SK-N-SH (cell line): ENCODE results near the gene CLGN. TPM values are rescaled to one million over a fixed set of nuclear protein-coding genes. Genes with fewer than 3 reads are reported as not detected.

ENCODE experiments used
- CTCF ChIA-PET: fragments of 300-600, 350-600 bp; formaldehyde crosslinking; extraction: SDS; loops from one replicate; lab custom pipeline; 2021; lab: Yijun Ruan, JAX
- POLR2A ChIA-PET: fragments of 350-600 bp; sonication (Branson Sonifier 250); formaldehyde crosslinking; extraction: SDS; loops from one replicate; lab custom pipeline; 2020; ENCODE audit warnings: antibody characterized with exemption, inconsistent platforms; lab: Yijun Ruan, JAX
- DNase-seq: peaks from one replicate; pipeline ENCODE4 v3.0.0; 2012
- H2AFZ ChIP-seq: fragments of 200-600 bp; sonication (generic); 2 replicates; pipeline ENCODE4 v1.8.1; 2016; ENCODE audit warnings: antibody characterized with exemption, mild to moderate bottlenecking, low read depth
- H3F3A ChIP-seq: fragments of 200-600 bp; sonication (generic); replicated peaks from 2 replicates; pipeline ENCODE3; 2016; ENCODE audit warnings: antibody characterized with exemption, mild to moderate bottlenecking; ENCODE audit not compliant: insufficient read depth
- H3K27ac ChIP-seq, 2 experiments: fragments of 200-500 bp in 1 of 2; fragments of 200-600 bp in 1 of 2; sonication (Bioruptor generic) in 1 of 2; sonication (generic), shearing (Covaris generic) in 1 of 2; 2 replicates each; pipeline versions ENCODE4 v1.5.1 to v1.6.1; 2014 to 2016; ENCODE audit warnings: low read depth in 2 of 2, inconsistent platforms in 1 of 2, low read length in 1 of 2, mild to moderate bottlenecking in 1 of 2, mixed read lengths in 1 of 2
- H3K27me3 ChIP-seq: fragments of 200-600 bp; sonication (generic), shearing (Covaris generic); 2 replicates; pipeline ENCODE4 v1.6.1; 2016; ENCODE audit warnings: mixed run types; ENCODE audit not compliant: insufficient read depth
- H3K36me3 ChIP-seq, 2 experiments: fragments of 200-500 bp in 1 of 2; fragments of 200-600 bp in 1 of 2; sonication (Bioruptor generic) in 1 of 2; sonication (generic) in 1 of 2; replicated peaks in 1 of 2; 2 replicates each; pipeline versions ENCODE3 to v1.5.1; 2014 to 2016; ENCODE audit warnings: low read length in 1 of 2, mild to moderate bottlenecking in 1 of 2; ENCODE audit not compliant: insufficient read depth in 2 of 2, control insufficient read depth in 1 of 2
- H3K4me1 ChIP-seq, 2 experiments: fragments of 200-500 bp in 1 of 2; fragments of 200-600 bp in 1 of 2; sonication (Bioruptor generic) in 1 of 2; sonication (generic), shearing (Covaris generic) in 1 of 2; 2 replicates each; pipeline versions ENCODE4 v1.5.1 to v1.6.1; 2014 to 2016; ENCODE audit warnings: low read depth in 1 of 2, low read length in 1 of 2, mixed run types in 1 of 2; ENCODE audit not compliant: insufficient read depth in 2 of 2, control insufficient read depth in 1 of 2
- H3K4me2 ChIP-seq: fragments of 200-600 bp; sonication (generic), shearing (Covaris generic); 2 replicates; pipeline ENCODE4 v1.6.1; 2017; ENCODE audit warnings: mixed run types
- H3K4me3 ChIP-seq, 2 experiments: fragments of 200-500 bp in 1 of 2; fragments of 200-600 bp in 1 of 2; sonication (Bioruptor generic) in 1 of 2; sonication (generic), shearing (Covaris generic) in 1 of 2; 2 replicates each; pipeline versions ENCODE4 v1.5.1 to v1.8.1; 2014 to 2016; ENCODE audit warnings: low read depth in 2 of 2, inconsistent platforms in 1 of 2, low read length in 1 of 2, mild to moderate bottlenecking in 1 of 2, mixed read lengths in 1 of 2, moderate library complexity in 1 of 2
- H3K79me2 ChIP-seq: fragments of 200-600 bp; sonication (generic); 2 replicates; pipeline ENCODE4 v1.8.1; 2017; ENCODE audit warnings: mild to moderate bottlenecking; ENCODE audit not compliant: insufficient read depth
- H3K9ac ChIP-seq: fragments of 200-600 bp; sonication (generic); 2 replicates; pipeline ENCODE4 v1.6.1; 2017; ENCODE audit warnings: mixed run types
- H3K9me2 ChIP-seq: fragments of 200-600 bp; sonication (generic); 2 replicates; pipeline ENCODE4 v1.6.1; 2017; ENCODE audit warnings: mixed run types
- H3K9me3 ChIP-seq: fragments of 200-600 bp; sonication (generic); 2 replicates; pipeline ENCODE4 v1.6.1; 2017; ENCODE audit warnings: mixed run types, mild to moderate bottlenecking, moderate library complexity
- H4K20me1 ChIP-seq: fragments of 200-600 bp; sonication (generic); 2 replicates; pipeline ENCODE4 v1.6.1; 2017; ENCODE audit warnings: mild to moderate bottlenecking, mixed run types; ENCODE audit not compliant: insufficient read depth
- CHD2 ChIP-seq: fragments of 150-350 bp; IDR thresholded peaks from 2 replicates; pipeline ENCODE4 v1.6.1; 2018; ENCODE audit warnings: low read length; ENCODE audit not compliant: partially characterized antibody
- EP300 ChIP-seq, 2 experiments: IDR thresholded peaks; 2 replicates each; pipeline versions ENCODE4 v1.4.0 to v1.6.1; 2012; ENCODE audit warnings: borderline replicate concordance in 1 of 2, low read depth in 1 of 2, low read length in 1 of 2
- EZH2phosphoT487 ChIP-seq: fragments of 200-600 bp; sonication (generic); IDR thresholded peaks from 2 replicates; pipeline ENCODE4 v1.6.1; 2017; ENCODE audit warnings: low read depth, mixed run types, mild to moderate bottlenecking, antibody characterized with exemption, moderate library complexity, borderline replicate concordance
- FOXJ3 ChIP-seq: sonication (generic); formaldehyde crosslinking; IDR thresholded peaks from 2 replicates; pipeline ENCODE4 v1.5.1; 2020; ENCODE audit warnings: mild to moderate bottlenecking, missing genetic modification reagents
- FOXM1 ChIP-seq: IDR thresholded peaks from 2 replicates; pipeline ENCODE4 v1.4.0; 2012; ENCODE audit warnings: low read depth, mild to moderate bottlenecking
- GATA2 ChIP-seq: sonication (generic); formaldehyde crosslinking; IDR thresholded peaks from 2 replicates; pipeline ENCODE4 v1.5.0; 2020; ENCODE audit warnings: mild to moderate bottlenecking, missing genetic modification reagents
- JUND ChIP-seq: IDR thresholded peaks from 2 replicates; pipeline ENCODE4 v1.4.0; 2012
- MEF2A ChIP-seq: IDR thresholded peaks from 2 replicates; pipeline ENCODE4 v1.4.0; 2012; ENCODE audit warnings: low read depth, borderline replicate concordance
- RAD21 ChIP-seq: IDR thresholded peaks from 2 replicates; pipeline ENCODE4 v1.6.1; 2012; ENCODE audit warnings: mild to moderate bottlenecking, low read length
- RFX5 ChIP-seq: IDR thresholded peaks from 2 replicates; pipeline ENCODE4 v1.6.1; 2012; ENCODE audit warnings: mild to moderate bottlenecking, improper control_type of control experiment, low read length
- RXRA ChIP-seq: IDR thresholded peaks from 2 replicates; pipeline ENCODE4 v1.4.0; 2012; ENCODE audit warnings: low read depth, mild to moderate bottlenecking, borderline replicate concordance
- SIN3A ChIP-seq: IDR thresholded peaks from 2 replicates; pipeline ENCODE4 v1.6.1; 2012; ENCODE audit warnings: low read depth, mild to moderate bottlenecking, low read length, moderate library complexity, borderline replicate concordance
- TAF1 ChIP-seq: IDR thresholded peaks from 2 replicates; pipeline ENCODE4 v1.6.1; 2012; ENCODE audit warnings: low read depth, mild to moderate bottlenecking, low read length, moderate library complexity, borderline replicate concordance
- TEAD4 ChIP-seq: IDR thresholded peaks from 2 replicates; pipeline ENCODE4 v1.4.0; 2012; ENCODE audit warnings: mild to moderate bottlenecking, borderline replicate concordance; ENCODE audit not compliant: insufficient read depth
- polyA plus RNA-seq, 3 experiments: library from polyadenylated mRNA; depleted of rRNA; stranded (reverse); fragments of >200 nt; gene quantifications; 2 replicates each; pipeline ENCODE4 v1.2.3, GENCODE V29; 2012
- TF ChIP-seq, protein P1 (sequence below): IDR thresholded peaks from 2 replicates; pipeline ENCODE4 v1.4.0; 2012; ENCODE audit warnings: low read depth
- TF ChIP-seq, protein P2 (sequence below): IDR thresholded peaks from 2 replicates; pipeline ENCODE4 v1.6.1; 2012; ENCODE audit warnings: mild to moderate bottlenecking, low read depth, low read length, moderate library complexity
- TF ChIP-seq, protein P3 (sequence below): IDR thresholded peaks from 2 replicates; pipeline ENCODE4 v1.4.0; 2012; ENCODE audit warnings: low read depth, borderline replicate concordance
- TF ChIP-seq, protein P4 (sequence below): fragments of 150-350 bp; IDR thresholded peaks from 2 replicates; pipeline ENCODE4 v1.6.1; 2017; ENCODE audit warnings: antibody characterized with exemption, low read length, low read depth, borderline replicate concordance
- TF ChIP-seq, protein P5 (sequence below): fragments of 200-600 bp; sonication (generic); IDR thresholded peaks from 2 replicates; pipeline ENCODE4 v1.6.1; 2017; ENCODE audit warnings: antibody characterized with exemption, mild to moderate bottlenecking, moderate library complexity
- TF ChIP-seq, protein P6 (sequence below): IDR thresholded peaks from 2 replicates; pipeline ENCODE4 v1.4.0; 2012; ENCODE audit warnings: low read depth, borderline replicate concordance

The CLGN gene
- polyA plus RNA-seq, 1 of the 3 experiments (the other 2 are of a cell fraction) = 0.72 TPM

DNA sequence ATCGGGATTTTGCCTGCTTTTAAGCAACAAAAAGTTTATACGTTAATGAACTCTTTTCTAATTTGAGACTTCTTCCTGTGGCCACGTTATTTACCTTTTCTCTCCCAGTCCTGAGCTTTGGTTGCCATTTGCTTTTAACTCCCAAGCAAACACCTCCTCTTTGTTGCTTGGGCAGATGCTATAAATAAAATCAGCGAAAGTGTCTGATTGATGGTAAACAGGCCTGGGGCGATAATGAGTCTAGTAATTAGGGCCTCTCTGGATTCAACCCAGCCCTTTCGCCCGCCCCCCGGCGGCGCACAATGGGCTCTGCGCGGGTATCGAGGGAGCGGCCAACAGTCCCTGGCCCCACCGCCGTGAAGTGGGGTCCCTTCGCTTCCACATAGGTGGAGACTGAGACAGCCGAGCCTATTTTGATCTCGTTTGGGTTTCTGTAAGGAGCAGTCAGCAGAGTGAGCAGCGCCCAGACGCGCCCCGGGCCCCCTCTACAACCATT is 790 bp downstream of the CLGN start (continued):
- TF ChIP-seq GATA2 = no peak
- no peak for TF ChIP-seq FOXJ3

DNA sequence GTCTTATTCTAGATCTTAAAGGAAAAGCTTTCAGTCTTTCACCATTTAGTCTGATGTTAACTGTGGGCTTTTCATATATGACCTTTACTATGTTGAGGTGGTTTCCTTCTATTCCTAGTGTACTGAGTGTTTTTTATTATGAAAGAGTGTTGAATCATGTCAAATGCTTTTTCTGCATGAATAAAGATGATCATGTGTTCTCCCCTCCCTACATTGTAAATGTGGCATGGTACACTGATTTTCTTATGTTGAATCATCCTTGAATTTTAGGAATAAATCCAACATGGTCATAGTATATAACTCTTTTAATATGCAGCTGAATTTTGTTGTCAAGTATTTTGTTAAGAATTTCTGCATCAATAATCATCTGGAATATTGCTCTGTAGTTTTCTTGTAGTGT is 4.3 kb downstream of the CLGN start:
- DNase-seq = no peak
- Histone ChIP-seq H3K4me3 (no peak overlapping the region), H3K4me2 (no peak overlapping the region), H2AFZ (no peak overlapping the region), H3K36me3 (no peaks in the 10 kb centered on the region), H3K4me1 (no peaks in the 10 kb centered on the region; a peak in 1 of 4 replicates), H3F3A (no peaks in the 10 kb centered on the region), H4K20me1 (no peaks in the 10 kb centered on the region), H3K27ac (no peak overlapping the region), H3K9ac (no peak overlapping the region), H3K27me3 (peaks cover 4% of the 10 kb centered on the region; the same call in 1 of the 2 replicates), H3K9me2 (no peaks in the 10 kb centered on the region), H3K9me3 (no peaks in the 10 kb centered on the region), H3K79me2 (no peaks in the 10 kb centered on the region)
- TF ChIP-seq FOXM1 (no peak), RFX5 (no peak), TEAD4 (no peak), EZH2phosphoT487 (no peak), TAF1 (no peak), CHD2 (no peak), EP300 (IDR thresholded peaks at IDR 0.05; ENCODE audit: borderline replicate concordance in 1 of 2, low read depth in 1 of 2, low read length in 1 of 2) (no peak), RAD21 (no peak), JUND (no peak), MEF2A (no peak), GATA2 (no peak), SIN3A (no peak), RXRA (no peak)
- TF ChIP-seq, protein P1, sequence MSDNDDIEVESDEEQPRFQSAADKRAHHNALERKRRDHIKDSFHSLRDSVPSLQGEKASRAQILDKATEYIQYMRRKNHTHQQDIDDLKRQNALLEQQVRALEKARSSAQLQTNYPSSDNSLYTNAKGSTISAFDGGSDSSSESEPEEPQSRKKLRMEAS = no peak
- TF ChIP-seq, protein P2, sequence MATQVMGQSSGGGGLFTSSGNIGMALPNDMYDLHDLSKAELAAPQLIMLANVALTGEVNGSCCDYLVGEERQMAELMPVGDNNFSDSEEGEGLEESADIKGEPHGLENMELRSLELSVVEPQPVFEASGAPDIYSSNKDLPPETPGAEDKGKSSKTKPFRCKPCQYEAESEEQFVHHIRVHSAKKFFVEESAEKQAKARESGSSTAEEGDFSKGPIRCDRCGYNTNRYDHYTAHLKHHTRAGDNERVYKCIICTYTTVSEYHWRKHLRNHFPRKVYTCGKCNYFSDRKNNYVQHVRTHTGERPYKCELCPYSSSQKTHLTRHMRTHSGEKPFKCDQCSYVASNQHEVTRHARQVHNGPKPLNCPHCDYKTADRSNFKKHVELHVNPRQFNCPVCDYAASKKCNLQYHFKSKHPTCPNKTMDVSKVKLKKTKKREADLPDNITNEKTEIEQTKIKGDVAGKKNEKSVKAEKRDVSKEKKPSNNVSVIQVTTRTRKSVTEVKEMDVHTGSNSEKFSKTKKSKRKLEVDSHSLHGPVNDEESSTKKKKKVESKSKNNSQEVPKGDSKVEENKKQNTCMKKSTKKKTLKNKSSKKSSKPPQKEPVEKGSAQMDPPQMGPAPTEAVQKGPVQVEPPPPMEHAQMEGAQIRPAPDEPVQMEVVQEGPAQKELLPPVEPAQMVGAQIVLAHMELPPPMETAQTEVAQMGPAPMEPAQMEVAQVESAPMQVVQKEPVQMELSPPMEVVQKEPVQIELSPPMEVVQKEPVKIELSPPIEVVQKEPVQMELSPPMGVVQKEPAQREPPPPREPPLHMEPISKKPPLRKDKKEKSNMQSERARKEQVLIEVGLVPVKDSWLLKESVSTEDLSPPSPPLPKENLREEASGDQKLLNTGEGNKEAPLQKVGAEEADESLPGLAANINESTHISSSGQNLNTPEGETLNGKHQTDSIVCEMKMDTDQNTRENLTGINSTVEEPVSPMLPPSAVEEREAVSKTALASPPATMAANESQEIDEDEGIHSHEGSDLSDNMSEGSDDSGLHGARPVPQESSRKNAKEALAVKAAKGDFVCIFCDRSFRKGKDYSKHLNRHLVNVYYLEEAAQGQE = no peak
- TF ChIP-seq, protein P3, sequence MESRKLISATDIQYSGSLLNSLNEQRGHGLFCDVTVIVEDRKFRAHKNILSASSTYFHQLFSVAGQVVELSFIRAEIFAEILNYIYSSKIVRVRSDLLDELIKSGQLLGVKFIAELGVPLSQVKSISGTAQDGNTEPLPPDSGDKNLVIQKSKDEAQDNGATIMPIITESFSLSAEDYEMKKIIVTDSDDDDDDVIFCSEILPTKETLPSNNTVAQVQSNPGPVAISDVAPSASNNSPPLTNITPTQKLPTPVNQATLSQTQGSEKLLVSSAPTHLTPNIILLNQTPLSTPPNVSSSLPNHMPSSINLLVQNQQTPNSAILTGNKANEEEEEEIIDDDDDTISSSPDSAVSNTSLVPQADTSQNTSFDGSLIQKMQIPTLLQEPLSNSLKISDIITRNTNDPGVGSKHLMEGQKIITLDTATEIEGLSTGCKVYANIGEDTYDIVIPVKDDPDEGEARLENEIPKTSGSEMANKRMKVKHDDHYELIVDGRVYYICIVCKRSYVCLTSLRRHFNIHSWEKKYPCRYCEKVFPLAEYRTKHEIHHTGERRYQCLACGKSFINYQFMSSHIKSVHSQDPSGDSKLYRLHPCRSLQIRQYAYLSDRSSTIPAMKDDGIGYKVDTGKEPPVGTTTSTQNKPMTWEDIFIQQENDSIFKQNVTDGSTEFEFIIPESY = no peak
- TF ChIP-seq, protein P4, sequence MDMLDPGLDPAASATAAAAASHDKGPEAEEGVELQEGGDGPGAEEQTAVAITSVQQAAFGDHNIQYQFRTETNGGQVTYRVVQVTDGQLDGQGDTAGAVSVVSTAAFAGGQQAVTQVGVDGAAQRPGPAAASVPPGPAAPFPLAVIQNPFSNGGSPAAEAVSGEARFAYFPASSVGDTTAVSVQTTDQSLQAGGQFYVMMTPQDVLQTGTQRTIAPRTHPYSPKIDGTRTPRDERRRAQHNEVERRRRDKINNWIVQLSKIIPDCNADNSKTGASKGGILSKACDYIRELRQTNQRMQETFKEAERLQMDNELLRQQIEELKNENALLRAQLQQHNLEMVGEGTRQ = no peak
- TF ChIP-seq, protein P5, sequence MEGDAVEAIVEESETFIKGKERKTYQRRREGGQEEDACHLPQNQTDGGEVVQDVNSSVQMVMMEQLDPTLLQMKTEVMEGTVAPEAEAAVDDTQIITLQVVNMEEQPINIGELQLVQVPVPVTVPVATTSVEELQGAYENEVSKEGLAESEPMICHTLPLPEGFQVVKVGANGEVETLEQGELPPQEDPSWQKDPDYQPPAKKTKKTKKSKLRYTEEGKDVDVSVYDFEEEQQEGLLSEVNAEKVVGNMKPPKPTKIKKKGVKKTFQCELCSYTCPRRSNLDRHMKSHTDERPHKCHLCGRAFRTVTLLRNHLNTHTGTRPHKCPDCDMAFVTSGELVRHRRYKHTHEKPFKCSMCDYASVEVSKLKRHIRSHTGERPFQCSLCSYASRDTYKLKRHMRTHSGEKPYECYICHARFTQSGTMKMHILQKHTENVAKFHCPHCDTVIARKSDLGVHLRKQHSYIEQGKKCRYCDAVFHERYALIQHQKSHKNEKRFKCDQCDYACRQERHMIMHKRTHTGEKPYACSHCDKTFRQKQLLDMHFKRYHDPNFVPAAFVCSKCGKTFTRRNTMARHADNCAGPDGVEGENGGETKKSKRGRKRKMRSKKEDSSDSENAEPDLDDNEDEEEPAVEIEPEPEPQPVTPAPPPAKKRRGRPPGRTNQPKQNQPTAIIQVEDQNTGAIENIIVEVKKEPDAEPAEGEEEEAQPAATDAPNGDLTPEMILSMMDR = no peak
- TF ChIP-seq, protein P6, sequence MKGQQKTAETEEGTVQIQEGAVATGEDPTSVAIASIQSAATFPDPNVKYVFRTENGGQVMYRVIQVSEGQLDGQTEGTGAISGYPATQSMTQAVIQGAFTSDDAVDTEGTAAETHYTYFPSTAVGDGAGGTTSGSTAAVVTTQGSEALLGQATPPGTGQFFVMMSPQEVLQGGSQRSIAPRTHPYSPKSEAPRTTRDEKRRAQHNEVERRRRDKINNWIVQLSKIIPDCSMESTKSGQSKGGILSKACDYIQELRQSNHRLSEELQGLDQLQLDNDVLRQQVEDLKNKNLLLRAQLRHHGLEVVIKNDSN = no peak
- POLR2A ChIA-PET = no interaction called here
- CTCF ChIA-PET = interaction anchor here (1.2 kb wide), 1 partner anchor 63 kb away, joined by 3 read pairs; no protein-coding TSS in a partner anchor
